LNCaP clone FGC (cell line): ENCODE results near the gene RNF144A.

Source experiments
- DNase-seq: peaks from one replicate; pipeline ENCODE4 v3.0.0-alpha.2; 2011; ENCODE audit warnings: low read depth
- H3K4me3 ChIP-seq: 2 replicates; pipeline ENCODE4 v1.5.1; 2011; ENCODE audit warnings: mild to moderate bottlenecking, low read depth, low read length, control low read depth
- TF ChIP-seq, protein P1 (sequence below): IDR thresholded peaks from 2 replicates; pipeline ENCODE4 v1.5.1; 2012; ENCODE audit warnings: mild to moderate bottlenecking; ENCODE audit not compliant: control insufficient read depth, insufficient read depth; ENCODE audit errors: extremely low read depth

Gene RNF144A

DNA sequence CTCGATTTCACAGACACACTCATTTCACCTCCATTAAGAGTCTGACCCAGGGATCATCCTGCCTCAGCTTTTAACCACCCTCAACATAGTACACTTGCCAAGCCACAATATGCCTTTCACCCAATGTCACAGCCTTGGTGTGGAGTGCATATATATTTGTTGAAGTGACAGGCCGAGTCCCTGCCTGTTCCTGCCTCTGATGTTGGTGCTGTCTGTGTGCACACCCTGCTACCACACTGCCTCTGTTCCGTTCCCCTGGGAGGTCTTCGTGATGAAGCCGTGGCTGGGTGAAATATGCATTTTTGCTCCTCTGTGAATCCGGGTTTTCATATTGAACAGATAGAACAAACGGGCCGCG is 90.3 kb downstream of the RNF144A start:
- DNase-seq = no peak
- TF ChIP-seq, protein P1, sequence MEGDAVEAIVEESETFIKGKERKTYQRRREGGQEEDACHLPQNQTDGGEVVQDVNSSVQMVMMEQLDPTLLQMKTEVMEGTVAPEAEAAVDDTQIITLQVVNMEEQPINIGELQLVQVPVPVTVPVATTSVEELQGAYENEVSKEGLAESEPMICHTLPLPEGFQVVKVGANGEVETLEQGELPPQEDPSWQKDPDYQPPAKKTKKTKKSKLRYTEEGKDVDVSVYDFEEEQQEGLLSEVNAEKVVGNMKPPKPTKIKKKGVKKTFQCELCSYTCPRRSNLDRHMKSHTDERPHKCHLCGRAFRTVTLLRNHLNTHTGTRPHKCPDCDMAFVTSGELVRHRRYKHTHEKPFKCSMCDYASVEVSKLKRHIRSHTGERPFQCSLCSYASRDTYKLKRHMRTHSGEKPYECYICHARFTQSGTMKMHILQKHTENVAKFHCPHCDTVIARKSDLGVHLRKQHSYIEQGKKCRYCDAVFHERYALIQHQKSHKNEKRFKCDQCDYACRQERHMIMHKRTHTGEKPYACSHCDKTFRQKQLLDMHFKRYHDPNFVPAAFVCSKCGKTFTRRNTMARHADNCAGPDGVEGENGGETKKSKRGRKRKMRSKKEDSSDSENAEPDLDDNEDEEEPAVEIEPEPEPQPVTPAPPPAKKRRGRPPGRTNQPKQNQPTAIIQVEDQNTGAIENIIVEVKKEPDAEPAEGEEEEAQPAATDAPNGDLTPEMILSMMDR = no peak
- H3K4me3 ChIP-seq = no peak overlapping the region

DNA sequence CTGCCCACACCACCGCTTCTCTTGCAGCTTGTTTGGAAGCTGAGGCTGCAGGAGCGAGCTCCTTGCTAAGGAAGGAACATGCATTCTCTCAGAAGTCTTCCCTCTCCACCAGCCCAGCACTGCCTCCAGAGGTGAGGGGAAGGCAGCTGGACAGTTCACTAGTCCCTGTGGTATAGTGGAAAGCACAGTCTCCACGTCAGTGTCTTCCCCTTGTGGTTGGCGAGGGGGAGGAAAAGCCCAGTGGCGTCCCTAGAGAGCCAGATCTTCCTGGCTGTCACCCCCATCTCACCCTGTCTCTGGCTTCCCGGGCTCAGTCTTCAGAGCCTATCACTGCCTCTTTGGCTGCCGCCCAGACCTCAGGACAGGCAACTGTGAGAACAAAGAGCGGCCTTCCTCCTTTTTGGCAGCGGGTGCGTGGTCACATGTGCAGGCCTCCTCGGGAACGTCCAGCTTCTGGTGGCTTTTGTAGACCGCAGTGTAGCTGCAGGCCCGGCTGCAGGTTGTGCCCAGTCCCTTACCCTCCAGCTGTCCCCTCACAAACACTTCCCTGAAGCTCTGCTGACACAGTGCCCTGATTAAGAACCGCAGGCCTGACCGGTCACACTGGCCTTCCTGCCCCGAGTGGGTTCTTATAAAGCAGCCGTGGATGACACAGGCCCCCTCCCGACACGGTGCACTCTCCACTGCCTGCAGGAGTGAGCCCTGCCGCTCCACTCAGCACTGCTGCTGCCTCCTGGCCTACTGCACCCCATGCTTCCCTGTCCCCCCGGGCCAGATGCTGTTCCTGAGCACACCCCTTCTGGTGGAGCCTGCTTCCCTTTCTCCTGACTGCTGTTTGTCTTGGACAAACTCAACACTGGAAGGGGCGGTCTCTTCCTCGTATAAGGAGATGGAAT is 90.9 kb downstream of the RNF144A start:
- DNase-seq = peak; percentile 93
- H3K4me3 ChIP-seq = no peak overlapping the region
- TF ChIP-seq, protein P1 = peak; percentile 27; the same call in 1 of the 2 replicates

DNA sequence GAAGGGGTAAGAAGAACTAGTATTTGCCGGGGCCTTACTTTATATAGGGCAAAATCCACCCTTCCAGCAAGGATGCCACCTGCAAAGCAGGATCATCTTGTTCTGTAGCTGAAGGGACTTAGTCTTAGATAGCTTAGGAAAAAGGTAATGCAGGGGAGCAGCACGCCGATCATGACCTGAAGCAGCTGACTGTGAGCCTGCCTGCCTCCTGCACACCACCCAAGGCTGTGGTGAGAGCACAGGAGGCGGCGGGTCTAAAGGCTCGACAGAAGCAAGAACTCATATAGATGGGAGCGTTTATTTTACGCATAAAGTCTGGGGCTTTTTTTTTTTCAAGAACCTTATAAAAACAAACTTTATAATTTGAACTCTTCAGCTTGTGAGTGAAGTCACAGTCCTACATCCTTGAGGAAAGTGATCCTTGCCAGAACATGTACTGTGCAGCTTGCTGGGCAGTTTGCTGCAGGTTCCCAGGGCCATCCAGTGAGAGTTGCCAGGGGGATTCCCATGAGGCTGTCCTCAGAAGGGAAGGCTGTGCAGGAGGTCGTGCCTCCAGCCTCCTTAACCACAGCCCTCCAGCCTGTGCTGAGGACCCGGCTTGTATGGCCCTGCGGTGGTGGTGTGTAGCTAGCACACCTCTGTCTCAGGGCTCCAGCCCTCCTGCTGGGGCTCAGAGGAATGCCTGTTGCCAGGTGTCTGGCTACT is 92.1 kb downstream of the RNF144A start:
- H3K4me3 ChIP-seq = no peak overlapping the region
- TF ChIP-seq, protein P1 = no peak
- DNase-seq = no peak

DNA sequence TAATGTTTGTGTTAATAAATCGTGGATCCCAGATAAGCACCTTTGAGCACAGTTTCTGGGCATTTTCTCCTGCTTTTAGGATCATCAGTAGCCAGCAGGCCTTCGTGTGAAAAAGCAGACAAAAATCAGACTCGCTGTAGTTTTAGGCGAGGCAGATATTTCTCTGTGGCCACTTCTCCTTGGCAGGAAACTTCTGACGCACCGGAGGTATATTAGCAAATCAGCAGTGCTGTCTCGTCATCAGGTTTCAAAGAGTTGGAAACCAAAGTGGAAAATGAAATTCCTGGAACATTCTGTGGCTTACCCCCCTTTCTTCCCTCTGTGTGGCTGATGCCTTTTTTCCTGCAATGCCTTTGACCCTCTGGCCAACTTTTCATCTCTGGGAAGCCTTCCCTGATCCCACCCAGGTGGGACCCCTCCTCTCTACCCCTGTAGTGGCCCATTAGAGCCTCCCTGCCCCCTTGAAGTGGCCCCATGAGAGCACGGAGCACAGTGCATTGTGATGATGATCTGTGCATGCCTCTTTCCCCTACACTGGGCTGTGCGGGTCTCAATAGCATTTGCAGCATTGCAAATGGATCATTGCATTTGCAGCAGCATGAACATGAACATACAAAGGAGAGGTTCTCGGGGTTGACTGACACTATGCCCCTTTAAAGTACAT is 93.3 kb downstream of the RNF144A start:
- TF ChIP-seq, protein P1 = no peak
- no peak overlapping the region for H3K4me3 ChIP-seq
- no peak for DNase-seq

DNA sequence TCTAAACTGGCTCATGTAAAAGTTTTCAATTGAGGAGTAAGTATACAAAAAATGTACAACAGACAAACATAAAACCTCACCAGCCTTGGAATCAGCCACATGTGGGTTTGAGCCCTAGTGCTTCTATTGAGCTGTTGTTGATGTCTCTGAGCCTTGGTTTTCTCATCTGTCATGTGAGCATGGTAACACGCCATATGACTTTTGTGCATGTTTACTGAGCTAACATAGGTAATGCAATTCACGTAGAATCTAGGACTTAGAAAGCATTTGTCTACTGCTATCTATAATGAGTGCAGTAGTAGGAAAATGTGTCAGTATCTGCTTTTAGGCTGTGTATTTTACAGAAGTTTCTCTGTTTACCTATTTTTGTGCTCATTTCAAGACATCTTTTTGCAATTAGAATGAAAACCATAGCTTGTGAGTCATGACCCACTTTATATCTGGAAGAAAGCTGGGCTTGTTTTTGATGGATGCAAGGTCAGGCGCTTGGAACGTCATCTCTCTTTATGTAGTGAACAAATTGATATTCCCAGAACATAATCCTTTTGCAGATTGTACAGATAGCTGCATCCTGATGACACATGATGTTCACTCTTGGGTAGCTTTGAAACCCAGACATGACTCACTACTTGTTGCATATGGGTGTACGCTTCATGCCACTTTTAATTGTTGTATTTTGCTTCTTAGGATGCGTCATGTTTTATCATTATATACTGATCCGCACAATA is 94.3 kb downstream of the RNF144A start:
- no peak for DNase-seq
- H3K4me3 ChIP-seq = no peak overlapping the region
- TF ChIP-seq, protein P1 = no peak

DNA sequence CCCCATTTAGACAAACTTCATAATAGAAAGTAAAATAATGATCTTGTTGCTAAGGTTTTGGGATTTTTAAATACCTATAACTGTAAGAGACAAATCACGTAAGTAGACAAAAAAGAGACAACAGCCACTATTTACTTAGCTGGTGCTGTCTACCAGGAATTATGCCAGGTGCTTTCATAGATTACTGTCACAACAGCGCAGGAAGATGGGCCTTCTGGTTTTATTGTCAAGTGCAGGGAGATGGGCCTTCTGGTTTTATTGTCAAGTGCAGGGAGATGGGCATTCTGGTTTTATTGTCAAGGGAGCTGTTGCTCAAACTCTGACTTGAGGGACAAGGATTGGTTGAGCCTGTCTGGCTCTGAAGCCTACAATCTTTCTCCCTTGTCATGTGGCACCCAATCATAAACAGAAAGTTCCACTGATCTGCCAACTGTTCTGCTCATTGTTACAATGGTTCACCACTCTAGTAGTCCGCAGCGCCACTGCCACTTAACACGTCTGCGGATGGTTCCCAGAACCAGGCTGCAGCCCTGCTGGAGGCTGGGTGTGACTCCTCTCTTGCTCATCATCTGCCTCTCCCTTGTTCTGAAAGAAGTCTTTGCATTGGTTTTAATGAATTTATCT is 95.0 kb downstream of the RNF144A start:
- H3K4me3 ChIP-seq = no peak overlapping the region
- TF ChIP-seq, protein P1 = no peak
- DNase-seq = peak; percentile 91
